Measurements from ENCODE around the gene RAG1.
"Not testable (repeated sequence)": the region's sequence is repeated elsewhere in the genome, so short reads cannot be mapped to it uniquely, and the experiment has no call there.

Gene RAG1

DNA sequence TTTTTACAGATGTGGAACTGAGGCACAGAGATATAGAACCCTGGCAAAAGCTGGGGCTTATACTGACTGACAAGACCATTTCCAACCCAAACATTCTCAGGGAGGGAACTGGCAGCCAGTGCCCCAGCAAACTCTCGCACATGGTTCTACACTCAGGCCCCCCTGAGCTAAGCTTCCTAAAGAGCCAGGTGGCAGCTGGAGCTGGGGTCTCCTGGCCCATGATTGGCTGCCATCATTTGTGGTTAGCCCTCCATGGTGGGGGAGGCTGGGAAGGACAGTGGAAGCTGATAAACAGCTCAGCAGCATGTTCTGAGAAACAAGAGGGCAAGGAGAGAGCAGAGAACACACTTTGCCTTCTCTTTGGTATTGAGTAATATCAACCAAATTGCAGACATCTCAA, at the start of gene RAG1:
Gene RAG1, plus strand, starts transcription at position 314 of the 400 bp plus-strand sequence. CDS start 5,298 bp downstream, outside the sequence.
- in situ Hi-C loops (cut with HindIII; ENCODE audit: low sequenced_read_pairs): no loop called here

- in situ Hi-C loops (cut with HindIII; ENCODE audit: low sequenced_read_pairs): no loop called here
Measured at GRCh38 chr11:36530840-36531239, 37.0 kb upstream of the RAG1 start.

GRCh38 chr11:36532941-36533601, 34.7 kb upstream of the RAG1 start:
- in situ Hi-C loops (cut with HindIII; ENCODE audit: low sequenced_read_pairs): no loop called here

DNA sequence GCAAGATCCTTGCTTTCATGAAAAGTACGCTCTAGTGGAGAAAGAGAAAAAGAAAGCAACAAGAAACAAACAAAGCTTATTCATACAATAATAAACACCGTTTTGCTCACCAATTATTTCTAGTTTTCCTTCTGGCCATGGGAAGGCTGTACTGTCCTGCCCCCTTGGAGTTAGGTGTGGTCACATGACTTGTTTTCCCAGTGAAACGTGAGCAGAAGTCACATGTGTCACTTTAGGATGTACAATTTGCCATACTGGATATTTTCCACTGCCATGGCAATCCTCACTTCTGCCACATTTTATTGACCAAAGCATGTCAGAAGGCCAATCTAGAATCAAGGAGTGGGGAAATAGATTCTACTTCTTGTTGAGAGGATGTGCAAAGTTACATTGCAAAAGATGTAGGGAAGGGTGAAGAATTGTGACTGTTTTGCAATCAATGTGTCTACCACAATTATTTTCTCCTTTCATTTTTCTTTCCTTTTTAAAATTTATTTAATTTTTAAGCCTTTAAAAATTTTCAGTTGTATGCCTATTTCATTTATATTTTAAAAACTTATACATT, 33.4 kb upstream of the RAG1 start:
- in situ Hi-C loops (cut with HindIII; ENCODE audit: low sequenced_read_pairs): no loop called here

GRCh38 chr11:36540998-36541397, 26.8 kb upstream of the RAG1 start:
- in situ Hi-C loops (cut with HindIII; ENCODE audit: low sequenced_read_pairs): no loop called here

GRCh38 chr11:36550385-36551115, 17.3 kb upstream of the RAG1 start:
- in situ Hi-C loops (cut with HindIII; ENCODE audit: low sequenced_read_pairs): no loop called here

GRCh38 chr11:36557390-36557789, 10.4 kb upstream of the RAG1 start:
- in situ Hi-C loops (cut with HindIII; ENCODE audit: low sequenced_read_pairs): not testable (repeated sequence)

DNA sequence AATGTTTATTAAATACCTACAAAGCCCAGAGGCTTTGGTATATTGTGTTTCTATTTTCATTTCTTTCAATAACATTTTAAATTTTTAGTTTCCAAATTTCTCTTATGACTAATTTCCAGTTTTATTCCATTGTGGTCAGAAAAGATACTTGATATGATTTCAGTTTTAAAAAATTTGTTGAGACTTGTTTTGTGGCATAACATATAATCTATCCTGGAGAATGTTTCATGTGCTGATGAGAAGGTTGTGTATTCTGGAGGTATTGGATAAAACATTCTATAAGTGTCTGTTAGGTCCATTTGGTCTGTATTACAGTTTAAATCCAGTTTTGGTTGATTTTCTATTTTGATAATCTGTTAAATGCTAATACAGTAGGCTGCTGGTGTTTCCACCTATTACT, 9.8 kb upstream of the RAG1 start:
- in situ Hi-C loops (cut with HindIII; ENCODE audit: low sequenced_read_pairs): no loop called here

GRCh38 chr11:36558571-36559413, 9.0 kb upstream of the RAG1 start:
- in situ Hi-C loops (cut with HindIII; ENCODE audit: low sequenced_read_pairs): no loop called here

DNA sequence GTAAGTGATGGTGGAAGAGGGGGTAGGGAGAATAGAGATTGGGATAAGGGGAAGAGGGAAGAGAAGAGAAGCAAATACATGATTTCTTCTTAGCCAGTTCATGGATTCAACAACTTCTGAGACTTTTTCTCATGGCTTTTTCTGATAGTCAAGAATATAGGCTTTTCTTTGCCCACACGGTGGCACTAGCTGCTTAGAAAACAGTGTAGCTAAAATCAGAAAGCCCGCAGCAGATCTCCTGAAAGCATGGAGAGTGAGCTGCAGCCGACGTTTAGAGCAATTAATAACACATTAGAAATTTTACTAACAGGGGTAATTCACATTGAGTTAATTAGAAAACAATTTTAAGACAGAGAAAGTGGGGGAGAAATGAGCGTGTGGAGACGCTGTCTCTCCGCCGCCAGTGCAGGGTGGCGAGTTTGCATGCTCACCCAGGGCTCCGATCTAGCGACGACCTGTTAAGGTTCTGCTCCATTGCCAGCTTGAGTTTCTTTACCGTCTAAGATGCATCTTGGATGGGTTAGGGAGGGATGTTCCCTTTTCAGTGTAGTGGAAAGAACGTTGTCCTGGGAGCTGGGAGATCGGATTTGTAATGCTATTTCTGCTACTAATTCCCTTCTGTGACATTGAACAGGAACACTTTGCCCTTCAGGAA, 3.3 kb upstream of the RAG1 start:
- in situ Hi-C loops (cut with HindIII; ENCODE audit: low sequenced_read_pairs): no loop called here

DNA sequence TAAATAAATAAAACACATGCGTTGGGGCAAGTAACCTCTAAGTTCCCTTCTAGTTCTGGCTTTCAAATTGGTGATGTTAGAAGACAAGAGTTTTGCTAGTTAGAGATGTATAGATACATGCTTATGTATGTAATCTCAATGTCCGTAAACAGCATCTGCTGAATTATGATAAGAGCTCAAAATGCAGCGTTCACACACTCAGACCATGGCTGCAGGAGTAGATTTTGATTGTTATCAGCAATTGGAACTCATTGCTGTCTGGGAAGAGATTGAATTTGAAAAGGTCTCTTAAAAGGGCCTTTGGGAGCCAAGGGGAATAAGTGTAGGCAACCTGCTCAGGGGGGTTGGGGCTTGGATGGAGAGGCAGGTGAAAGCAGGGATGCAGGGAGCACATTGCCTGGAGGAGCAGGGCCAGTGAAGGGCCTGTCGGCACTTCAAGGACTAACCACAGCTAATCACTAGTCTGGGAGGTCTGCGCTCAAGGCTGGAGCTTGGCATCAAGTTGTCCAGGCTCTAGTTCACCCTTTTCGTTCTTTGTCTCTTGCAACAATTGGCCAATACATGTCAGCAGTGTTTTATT, 2.7 kb upstream of the RAG1 start:
- in situ Hi-C loops (cut with HindIII; ENCODE audit: low sequenced_read_pairs): no loop called here

DNA sequence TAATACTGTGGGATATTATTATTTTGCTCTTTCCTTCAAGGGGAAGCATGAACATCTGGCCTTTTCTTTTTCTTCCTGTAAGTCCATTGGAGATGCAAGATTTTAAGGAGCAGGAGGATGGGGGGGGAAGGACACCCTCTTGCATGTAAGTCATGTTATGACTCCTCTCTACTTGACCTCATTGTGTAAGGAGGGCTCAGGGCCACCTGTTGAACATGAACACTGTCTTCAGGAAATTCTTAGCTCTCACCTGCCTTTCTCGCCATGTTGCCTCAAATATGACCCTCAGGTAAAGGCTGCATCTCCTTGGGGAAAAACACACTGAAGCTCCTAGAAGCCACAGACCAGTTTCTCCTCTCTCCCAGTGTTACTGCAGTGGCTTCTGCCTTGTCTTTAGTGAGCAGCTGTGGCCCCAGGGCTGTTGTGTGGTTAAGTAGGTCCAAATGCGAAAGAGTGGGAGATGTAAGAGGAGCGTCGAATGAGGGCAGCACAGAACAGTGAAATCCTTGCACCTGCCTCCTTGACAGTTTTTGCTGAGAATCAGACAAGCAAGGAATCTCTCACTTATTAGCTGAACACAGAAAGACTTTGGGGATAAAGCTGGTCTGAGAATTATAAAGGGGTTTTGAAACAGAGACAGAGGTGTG, 1.3 kb upstream of the RAG1 start:
- in situ Hi-C loops (cut with HindIII; ENCODE audit: low sequenced_read_pairs): no loop called here

DNA sequence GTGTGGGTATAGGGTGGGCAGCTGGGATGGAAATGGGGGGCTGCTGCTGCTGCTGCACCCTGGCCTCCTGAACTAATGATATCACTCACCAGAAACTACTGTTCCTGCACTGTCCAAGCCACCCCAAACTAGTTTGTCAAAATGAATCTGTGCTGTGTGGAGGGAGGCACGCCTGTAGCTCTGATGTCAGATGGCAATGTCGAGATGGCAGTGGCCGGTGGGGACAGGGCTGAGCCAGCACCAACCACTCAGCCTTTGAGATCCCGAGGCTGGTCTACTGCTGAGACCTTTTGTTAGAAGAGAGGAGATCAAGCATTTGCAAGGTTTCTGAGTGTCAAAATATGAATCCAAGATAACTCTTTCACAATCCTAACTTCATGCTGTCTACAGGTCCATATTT, 1.3 kb downstream of the RAG1 start:
- in situ Hi-C loops (cut with HindIII; ENCODE audit: low sequenced_read_pairs): no loop called here

GRCh38 chr11:36574486-36574885, 6.7 kb downstream of the RAG1 start:
- in situ Hi-C loops (cut with HindIII; ENCODE audit: low sequenced_read_pairs): no loop called here

- in situ Hi-C loops (cut with HindIII; ENCODE audit: low sequenced_read_pairs): no loop called here
Measured at GRCh38 chr11:36577373-36577772, 9.6 kb downstream of the RAG1 start.

DNA sequence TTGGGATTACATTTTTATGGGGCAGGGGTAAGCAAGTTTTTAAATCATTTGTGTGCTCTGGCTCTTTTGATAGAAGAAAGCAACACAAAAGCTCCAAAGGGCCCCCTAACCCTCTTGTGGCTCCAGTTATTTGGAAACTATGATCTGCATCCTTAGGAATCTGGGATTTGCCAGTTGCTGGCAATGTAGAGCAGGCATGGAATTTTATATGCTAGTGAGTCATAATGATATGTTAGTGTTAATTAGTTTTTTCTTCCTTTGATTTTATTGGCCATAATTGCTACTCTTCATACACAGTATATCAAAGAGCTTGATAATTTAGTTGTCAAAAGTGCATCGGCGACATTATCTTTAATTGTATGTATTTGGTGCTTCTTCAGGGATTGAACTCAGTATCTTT, 10.1 kb downstream of the RAG1 start:
- in situ Hi-C loops (cut with HindIII; ENCODE audit: low sequenced_read_pairs): no loop called here

GRCh38 chr11:36578458-36578857, 10.7 kb downstream of the RAG1 start:
- in situ Hi-C loops (cut with HindIII; ENCODE audit: low sequenced_read_pairs): no loop called here

GRCh38 chr11:36581536-36581935, 13.7 kb downstream of the RAG1 start:
- in situ Hi-C loops (cut with HindIII; ENCODE audit: low sequenced_read_pairs): no loop called here

DNA sequence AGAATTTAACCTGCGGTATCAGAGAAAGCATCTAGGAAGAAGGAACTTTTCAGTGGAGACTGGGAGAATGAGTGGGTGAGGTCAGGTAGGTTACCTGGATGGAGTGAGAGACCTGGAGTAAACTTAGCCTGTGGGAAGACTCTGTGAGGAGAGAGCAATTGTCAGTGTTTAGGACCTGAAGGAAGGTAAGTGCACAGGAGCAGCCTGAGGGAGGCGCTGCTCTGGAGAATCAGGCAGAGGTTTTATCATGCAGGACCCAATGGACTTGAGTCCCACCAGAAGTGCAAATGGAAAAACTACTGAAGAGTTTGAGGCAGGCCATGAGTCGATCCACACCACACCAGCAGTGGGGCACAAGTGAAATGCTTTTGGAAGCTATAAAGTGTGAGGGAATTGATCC, 15.9 kb downstream of the RAG1 start:
- in situ Hi-C loops (cut with HindIII; ENCODE audit: low sequenced_read_pairs): no loop called here

- in situ Hi-C loops (cut with HindIII; ENCODE audit: low sequenced_read_pairs): no loop called here
Measured at GRCh38 chr11:36586543-36586942, 18.7 kb downstream of the RAG1 start.
